ENCODE measurements around the gene CENPT. TPM values are rescaled to one million over a fixed set of nuclear protein-coding genes. Genes with fewer than 3 reads are reported as not detected.

Gene CENPT
- total and polyA plus RNA-seq, 2 of the 13 experiments (the other 11 are each of a cell fraction or from before 2014, with no cell fraction given): 40.9 to 43.3 TPM

DNA sequence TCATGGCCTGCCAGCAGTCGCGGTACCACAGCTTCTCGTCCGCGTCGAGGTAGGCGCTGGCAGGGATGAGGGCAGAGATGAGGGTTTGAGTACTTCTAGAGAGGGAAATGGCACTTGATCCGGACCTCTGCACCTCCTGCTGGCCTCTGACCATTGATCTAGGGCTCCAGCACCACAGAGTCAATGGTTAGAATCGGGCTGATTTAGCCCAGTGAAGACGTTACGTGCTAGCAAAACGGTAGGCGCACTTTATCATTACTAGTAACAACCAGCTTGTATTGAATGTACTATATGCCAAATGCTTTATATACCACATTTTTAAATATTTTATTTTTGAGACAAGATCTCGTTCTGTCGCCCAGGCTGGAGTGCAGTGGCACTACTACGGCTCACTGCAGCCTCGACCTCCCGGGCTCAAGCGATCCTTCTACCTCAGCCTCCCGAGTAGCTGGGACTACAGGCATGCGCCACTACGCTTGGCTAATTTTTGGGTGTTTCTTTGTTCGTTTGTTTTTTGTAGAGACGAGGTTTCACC, 40.3 kb downstream of the CENPT start (continued):
- TF ChIP-seq, protein P1, sequence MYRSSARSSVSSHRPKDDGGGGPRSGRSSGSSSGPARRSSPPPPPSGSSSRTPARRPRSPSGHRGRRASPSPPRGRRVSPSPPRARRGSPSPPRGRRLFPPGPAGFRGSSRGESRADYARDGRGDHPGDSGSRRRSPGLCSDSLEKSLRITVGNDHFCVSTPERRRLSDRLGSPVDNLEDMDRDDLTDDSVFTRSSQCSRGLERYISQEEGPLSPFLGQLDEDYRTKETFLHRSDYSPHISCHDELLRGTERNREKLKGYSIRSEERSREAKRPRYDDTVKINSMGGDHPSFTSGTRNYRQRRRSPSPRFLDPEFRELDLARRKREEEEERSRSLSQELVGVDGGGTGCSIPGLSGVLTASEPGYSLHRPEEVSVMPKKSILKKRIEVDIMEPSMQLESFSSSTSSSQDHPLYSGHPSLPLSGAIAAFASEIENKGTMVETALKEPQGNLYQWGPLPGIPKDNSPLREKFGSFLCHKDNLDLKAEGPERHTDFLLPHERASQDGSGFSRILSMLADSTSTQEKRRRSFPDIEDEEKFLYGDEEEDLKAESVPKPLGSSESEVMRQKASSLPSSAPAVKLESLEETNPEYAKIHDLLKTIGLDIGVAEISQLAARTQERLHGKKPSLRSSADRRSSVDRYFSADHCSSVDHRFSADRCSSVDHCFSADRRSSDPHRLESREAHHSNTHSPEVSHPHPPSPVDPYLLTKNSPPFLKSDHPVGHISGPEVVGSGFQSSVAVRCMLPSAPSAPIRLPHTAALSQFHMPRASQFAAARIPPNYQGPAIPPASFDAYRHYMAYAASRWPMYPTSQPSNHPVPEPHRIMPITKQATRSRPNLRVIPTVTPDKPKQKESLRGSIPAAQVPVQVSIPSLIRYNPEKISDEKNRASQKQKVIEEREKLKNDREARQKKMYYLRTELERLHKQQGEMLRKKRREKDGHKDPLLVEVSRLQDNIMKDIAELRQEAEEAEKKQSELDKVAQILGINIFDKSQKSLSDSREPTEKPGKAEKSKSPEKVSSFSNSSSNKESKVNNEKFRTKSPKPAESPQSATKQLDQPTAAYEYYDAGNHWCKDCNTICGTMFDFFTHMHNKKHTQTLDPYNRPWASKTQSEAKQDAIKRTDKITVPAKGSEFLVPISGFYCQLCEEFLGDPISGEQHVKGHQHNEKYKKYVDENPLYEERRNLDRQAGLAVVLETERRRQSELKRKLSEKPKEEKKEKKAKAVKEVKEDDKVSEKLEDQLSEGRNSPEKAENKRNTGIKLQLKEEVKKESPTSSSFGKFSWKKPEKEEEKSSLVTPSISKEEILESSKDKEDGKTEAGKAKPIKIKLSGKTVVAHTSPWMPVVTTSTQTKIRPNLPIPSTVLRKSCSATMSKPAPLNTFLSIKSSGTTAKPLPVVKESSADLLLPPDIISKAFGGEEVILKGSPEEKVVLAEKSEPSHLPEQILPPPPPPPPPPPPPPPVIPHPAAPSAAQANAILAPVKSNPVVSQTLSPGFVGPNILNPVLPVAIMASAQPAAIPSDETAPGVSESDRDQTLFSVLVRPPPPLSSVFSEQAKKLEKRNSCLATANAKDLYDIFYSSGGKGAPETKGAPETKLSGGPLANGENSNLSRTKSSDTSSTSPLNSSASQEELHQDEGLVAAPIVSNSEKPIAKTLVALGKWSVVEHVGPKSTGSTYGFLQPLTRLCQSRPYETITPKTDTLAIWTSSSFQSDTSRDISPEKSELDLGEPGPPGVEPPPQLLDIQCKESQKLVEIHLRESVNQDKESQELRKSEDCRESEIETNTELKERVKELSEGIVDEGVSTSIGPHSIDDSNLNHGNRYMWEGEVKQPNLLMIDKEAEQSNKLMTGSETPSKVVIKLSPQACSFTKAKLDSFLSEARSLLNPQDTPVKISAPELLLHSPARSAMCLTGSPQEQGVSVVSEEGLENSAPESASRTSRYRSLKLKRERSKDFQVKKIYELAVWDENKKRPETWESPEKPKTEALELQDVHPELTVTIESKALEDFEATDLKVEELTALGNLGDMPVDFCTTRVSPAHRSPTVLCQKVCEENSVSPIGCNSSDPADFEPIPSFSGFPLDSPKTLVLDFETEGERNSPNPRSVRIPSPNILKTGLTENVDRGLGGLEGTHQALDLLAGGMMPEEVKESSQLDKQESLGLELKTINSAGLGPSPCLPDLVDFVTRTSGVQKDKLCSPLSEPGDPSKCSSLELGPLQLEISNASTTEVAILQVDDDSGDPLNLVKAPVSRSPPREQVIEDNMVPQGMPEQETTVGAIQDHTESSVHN (CRISPR knock-in tag; IDR thresholded peaks at IDR 0.05): 0 out of 2 replicates have a peak, but pooled peaks have one; percentile 62
- TF ChIP-seq, protein P2, sequence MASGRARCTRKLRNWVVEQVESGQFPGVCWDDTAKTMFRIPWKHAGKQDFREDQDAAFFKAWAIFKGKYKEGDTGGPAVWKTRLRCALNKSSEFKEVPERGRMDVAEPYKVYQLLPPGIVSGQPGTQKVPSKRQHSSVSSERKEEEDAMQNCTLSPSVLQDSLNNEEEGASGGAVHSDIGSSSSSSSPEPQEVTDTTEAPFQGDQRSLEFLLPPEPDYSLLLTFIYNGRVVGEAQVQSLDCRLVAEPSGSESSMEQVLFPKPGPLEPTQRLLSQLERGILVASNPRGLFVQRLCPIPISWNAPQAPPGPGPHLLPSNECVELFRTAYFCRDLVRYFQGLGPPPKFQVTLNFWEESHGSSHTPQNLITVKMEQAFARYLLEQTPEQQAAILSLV (CRISPR knock-in tag; IDR thresholded peaks at IDR 0.05; ENCODE audit: borderline replicate concordance): peak; percentile 13; the same call in 1 of the 2 replicates
- 0 out of 2 replicates have a peak, but pooled peaks have one; percentile 67 for TF ChIP-seq SNAPC2 (CRISPR knock-in tag; IDR thresholded peaks at IDR 0.05)
- TF ChIP-seq ZNF619 (CRISPR knock-in tag; IDR thresholded peaks at IDR 0.05): 0 out of 2 replicates have a peak, but pooled peaks have one; percentile 46
- peak; percentile 30 for TF ChIP-seq STAG1 (CRISPR knock-in tag; IDR thresholded peaks at IDR 0.05)
- TF ChIP-seq, protein P3, sequence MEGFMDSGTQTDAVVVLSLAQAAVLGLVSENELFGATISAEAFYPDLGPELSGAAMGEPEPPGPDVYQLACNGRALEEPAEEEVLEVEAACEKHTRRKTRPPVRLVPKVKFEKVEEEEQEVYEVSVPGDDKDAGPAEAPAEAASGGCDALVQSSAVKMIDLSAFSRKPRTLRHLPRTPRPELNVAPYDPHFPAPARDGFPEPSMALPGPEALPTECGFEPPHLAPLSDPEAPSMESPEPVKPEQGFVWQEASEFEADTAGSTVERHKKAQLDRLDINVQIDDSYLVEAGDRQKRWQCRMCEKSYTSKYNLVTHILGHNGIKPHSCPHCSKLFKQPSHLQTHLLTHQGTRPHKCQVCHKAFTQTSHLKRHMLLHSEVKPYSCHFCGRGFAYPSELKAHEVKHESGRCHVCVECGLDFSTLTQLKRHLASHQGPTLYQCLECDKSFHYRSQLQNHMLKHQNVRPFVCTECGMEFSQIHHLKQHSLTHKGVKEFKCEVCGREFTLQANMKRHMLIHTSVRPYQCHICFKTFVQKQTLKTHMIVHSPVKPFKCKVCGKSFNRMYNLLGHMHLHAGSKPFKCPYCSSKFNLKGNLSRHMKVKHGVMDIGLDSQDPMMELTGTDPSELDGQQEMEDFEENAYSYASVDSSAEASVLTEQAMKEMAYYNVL (CRISPR knock-in tag; IDR thresholded peaks at IDR 0.05; ENCODE audit: borderline replicate concordance): no peak
- no peak for TF ChIP-seq ZNF10 (CRISPR knock-in tag; IDR thresholded peaks at IDR 0.05; ENCODE audit: borderline replicate concordance, low read depth)
- TF ChIP-seq MIER2 (CRISPR knock-in tag; IDR thresholded peaks at IDR 0.05): no peak
- no peak for TF ChIP-seq HDAC6 (IDR thresholded peaks at IDR 0.05; ENCODE audit: low read depth, low read length)
- TF ChIP-seq, protein P4, sequence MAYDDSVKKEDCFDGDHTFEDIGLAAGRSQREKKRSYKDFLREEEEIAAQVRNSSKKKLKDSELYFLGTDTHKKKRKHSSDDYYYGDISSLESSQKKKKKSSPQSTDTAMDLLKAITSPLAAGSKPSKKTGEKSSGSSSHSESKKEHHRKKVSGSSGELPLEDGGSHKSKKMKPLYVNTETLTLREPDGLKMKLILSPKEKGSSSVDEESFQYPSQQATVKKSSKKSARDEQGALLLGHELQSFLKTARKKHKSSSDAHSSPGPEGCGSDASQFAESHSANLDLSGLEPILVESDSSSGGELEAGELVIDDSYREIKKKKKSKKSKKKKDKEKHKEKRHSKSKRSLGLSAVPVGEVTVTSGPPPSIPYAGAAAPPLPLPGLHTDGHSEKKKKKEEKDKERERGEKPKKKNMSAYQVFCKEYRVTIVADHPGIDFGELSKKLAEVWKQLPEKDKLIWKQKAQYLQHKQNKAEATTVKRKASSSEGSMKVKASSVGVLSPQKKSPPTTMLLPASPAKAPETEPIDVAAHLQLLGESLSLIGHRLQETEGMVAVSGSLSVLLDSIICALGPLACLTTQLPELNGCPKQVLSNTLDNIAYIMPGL (CRISPR knock-in tag; IDR thresholded peaks at IDR 0.05; ENCODE audit: borderline replicate concordance in 1 of 2, low read depth in 1 of 2): peak in 1 of 2 experiments; percentile 34; a peak in 1 of 4 replicates
- peak in 1 of 2 experiments; percentile 6; a peak in 1 of 4 replicates for TF ChIP-seq NR2F1 (CRISPR knock-in tag; IDR thresholded peaks at IDR 0.05)
- TF ChIP-seq KLF16 (CRISPR knock-in tag; IDR thresholded peaks at IDR 0.05): 0 out of 4 replicates have a peak, but pooled peaks of 1 of the 2 experiments have one; percentile 39
- 0 out of 2 replicates have a peak, but pooled peaks have one; percentile 44 for TF ChIP-seq TBP (CRISPR knock-in tag; IDR thresholded peaks at IDR 0.05)
- TF ChIP-seq AKAP8 (CRISPR knock-in tag; IDR thresholded peaks at IDR 0.05): peak; percentile 59; the same call in 1 of the 2 replicates
- TF ChIP-seq ZNF768 (CRISPR knock-in tag; IDR thresholded peaks at IDR 0.05): peak; percentile 66; the same call in 1 of the 2 replicates
